GM06990 (cell line): ENCODE data around the gene PNLIPRP2.

Experiments
- DNase-seq: peaks from one replicate; pipeline ENCODE4 v3.0.0-alpha.2; 2011; ENCODE audit not compliant: insufficient read length; ENCODE audit errors: extremely low read depth
- H3K27me3 ChIP-seq: replicated peaks from 2 replicates; pipeline ENCODE4 v1.6.0; 2011; ENCODE audit warnings: low read length; ENCODE audit not compliant: control insufficient read depth, insufficient read depth
- H3K36me3 ChIP-seq: 2 replicates; pipeline ENCODE4 v1.5.1; 2011; ENCODE audit warnings: low read length; ENCODE audit not compliant: control insufficient read depth, insufficient read depth
- H3K4me3 ChIP-seq: replicated peaks from 2 replicates; pipeline ENCODE4 v1.5.1; 2011; ENCODE audit warnings: low read depth, mild to moderate bottlenecking, control low read depth, low read length
- TF ChIP-seq, protein P1 (sequence below): IDR thresholded peaks from 2 replicates; pipeline ENCODE4 v1.5.1; 2011; ENCODE audit warnings: low read length, control low read depth, mild to moderate bottlenecking, inconsistent platforms; ENCODE audit not compliant: insufficient read depth, poor library complexity, severe bottlenecking

The PNLIPRP2 gene

DNA sequence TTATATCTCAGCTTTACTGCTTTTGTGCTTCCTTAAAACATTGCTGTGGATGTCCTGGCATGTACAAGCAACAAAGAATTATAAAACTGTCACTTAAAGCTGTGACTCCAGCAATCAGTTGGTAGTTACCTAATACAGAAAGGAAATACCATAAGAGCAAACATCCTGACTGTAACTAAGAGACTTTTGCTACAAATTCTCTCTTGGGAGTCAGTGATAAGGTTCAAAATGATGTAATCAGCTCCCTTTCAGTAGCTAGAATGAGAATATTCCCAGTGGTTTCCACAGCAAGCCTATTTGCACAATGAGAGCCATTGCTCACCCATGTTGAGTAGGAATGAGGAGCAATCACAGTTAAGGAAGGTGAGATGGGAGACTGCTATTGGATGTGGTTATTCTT lies 22.4 kb upstream of the PNLIPRP2 start:
- Histone ChIP-seq H3K4me3 (no peak overlapping the region), H3K36me3 (no peaks in the 10 kb centered on the region), H3K27me3 (no peaks in the 10 kb centered on the region)
- TF ChIP-seq, protein P1, sequence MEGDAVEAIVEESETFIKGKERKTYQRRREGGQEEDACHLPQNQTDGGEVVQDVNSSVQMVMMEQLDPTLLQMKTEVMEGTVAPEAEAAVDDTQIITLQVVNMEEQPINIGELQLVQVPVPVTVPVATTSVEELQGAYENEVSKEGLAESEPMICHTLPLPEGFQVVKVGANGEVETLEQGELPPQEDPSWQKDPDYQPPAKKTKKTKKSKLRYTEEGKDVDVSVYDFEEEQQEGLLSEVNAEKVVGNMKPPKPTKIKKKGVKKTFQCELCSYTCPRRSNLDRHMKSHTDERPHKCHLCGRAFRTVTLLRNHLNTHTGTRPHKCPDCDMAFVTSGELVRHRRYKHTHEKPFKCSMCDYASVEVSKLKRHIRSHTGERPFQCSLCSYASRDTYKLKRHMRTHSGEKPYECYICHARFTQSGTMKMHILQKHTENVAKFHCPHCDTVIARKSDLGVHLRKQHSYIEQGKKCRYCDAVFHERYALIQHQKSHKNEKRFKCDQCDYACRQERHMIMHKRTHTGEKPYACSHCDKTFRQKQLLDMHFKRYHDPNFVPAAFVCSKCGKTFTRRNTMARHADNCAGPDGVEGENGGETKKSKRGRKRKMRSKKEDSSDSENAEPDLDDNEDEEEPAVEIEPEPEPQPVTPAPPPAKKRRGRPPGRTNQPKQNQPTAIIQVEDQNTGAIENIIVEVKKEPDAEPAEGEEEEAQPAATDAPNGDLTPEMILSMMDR = no peak
- DNase-seq = no peak

DNA sequence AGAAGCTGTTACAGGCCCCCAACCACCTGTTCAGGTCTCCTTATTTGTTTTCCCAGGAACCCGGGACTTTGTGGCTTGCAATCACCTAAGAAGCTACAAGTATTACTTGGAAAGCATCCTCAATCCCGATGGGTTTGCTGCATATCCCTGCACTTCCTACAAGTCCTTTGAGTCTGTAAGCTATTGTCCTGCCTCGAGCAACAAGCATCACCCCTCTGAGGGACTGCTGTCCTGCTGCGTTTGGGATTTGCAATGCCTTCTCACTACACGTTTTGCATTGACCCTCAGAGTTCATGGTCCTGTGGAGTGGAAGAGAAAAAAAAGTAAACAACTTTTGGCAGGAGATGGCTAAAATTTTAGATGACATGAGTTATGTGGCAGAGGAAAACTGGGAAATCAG lies 20.8 kb upstream of the PNLIPRP2 start:
- TF ChIP-seq, protein P1 = no peak
- H3K27me3 ChIP-seq = no peaks in the 10 kb centered on the region
- no peak overlapping the region for H3K4me3 ChIP-seq
- no peaks in the 10 kb centered on the region for H3K36me3 ChIP-seq
- DNase-seq = no peak

DNA sequence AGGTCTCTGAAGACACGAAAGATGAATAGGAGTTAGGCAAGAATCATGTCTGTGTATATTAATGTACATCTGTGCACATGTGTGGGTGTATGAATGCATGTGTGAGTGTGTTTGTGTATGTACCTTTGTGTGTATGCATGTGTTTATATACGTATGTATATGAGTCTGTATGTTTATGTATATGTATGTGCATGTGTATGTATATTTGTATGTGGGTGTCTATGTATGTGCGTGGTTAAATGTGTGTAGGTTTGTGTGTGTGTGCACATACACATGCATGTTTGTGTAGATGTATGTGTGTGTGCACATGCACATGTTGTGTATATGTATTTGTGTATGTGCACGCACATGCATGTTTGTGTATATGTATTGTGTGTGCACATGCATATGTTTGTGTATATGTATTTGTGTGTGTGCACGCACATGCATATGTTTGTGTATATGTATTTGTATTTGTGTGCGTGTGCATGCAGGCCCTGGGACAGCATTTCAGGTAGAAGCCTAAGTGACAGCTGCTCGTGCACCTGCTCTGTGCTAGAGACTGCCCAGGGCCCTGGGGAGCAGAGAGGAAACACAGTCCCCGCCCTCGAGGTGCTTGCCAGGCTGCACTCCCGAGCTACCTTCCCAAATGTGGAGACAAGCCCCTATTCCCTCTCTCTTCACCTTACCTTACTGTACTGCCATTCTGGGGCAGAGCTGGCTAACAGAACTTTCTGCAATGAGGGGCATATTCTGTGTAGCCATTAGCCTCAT lies 17.9 kb upstream of the PNLIPRP2 start:
- DNase-seq = no peak
- H3K36me3 ChIP-seq = no peaks in the 10 kb centered on the region
- TF ChIP-seq, protein P1 = no peak
- no peaks in the 10 kb centered on the region for H3K27me3 ChIP-seq
- no peak overlapping the region for H3K4me3 ChIP-seq

DNA sequence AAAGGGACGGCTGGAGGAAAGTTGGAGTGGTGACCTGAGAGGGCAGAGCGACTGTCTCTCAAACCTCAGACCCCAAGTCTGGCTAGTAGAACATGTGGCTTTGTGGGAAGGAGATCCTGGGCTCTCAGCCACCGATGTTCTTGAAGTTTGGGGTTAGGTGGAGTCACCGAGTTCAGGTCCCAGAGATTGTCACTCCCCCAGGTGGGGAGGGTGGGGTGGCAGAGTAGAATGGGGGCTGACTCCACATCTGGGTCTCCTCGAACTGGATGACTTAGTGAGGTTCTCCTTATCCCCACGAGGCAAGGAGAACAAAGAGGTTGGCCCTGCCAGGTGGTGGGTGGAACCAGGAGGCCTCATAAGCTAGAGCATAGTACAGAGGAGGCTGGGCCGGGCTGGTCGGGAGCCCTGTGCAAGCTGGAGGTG lies 14.7 kb upstream of the PNLIPRP2 start:
- Histone ChIP-seq H3K27me3 (peaks cover 1% of the 10 kb centered on the region; the same call in 1 of the 2 replicates), H3K4me3 (no peak overlapping the region), H3K36me3 (no peaks in the 10 kb centered on the region)
- DNase-seq = no peak
- TF ChIP-seq, protein P1 = no peak

DNA sequence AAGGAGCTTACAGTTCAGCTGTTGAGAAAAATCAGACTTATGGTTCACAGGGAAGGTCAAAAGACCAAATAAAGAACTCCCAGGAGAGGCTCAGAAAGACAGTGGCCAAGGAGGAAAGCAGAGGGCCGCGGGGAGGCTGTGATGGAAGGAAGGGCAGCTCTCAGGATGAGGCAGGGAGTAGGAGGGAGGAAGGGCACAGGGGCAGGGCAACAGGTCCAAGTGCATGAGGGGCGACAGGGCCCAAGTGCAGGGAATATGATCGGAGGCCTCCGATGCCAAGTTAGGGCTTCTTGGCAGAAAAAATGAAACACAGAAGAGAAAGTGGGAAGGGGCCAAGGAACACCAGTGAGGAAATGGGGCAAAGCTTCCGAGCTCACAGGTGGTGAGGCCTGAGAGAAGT lies 13.4 kb upstream of the PNLIPRP2 start:
- TF ChIP-seq, protein P1 = no peak
- no peak for DNase-seq
- H3K36me3 ChIP-seq = no peaks in the 10 kb centered on the region
- peaks cover 1% of the 10 kb centered on the region; the same call in 1 of the 2 replicates for H3K27me3 ChIP-seq
- no peak overlapping the region for H3K4me3 ChIP-seq
